GM12878 (cell line): Measurements from ENCODE around the gene STAT3. TPM values are rescaled to one million over a fixed set of nuclear protein-coding genes. Genes with fewer than 3 reads are reported as not detected.

Experiments
- ATAC-seq: fragments of 200-7000 bp; cut with Tn5 transposase; 3 replicates; pipeline ENCODE4 v1.9.1; 2020; ENCODE audit warnings: mild to moderate bottlenecking, moderate library complexity
- BruUV-seq: library from RNA; stranded (reverse); fragments of 400-500 nt; replicated peaks from 2 replicates; lab custom pipeline; 2021; lab: Mats Ljungman, UMichigan
- CTCF ChIA-PET: fragments of 300-600 bp; sonication (Branson Sonifier 250); formaldehyde crosslinking; extraction: SDS; loops from one replicate; lab custom pipeline; 2021; ENCODE audit warnings: inconsistent platforms; lab: Yijun Ruan, JAX
- POLR2A ChIA-PET: fragments of 350-600 bp; formaldehyde crosslinking; extraction: SDS; loops from one replicate; lab custom pipeline; 2021; ENCODE audit warnings: inconsistent platforms; lab: Charles Lee
- RAD21 ChIA-PET: fragments of 300-600 bp; sonication (Branson Sonifier 250); formaldehyde crosslinking; loops from one replicate; lab custom pipeline; 2023; ENCODE audit warnings: antibody characterized with exemption; ENCODE audit not compliant: unreplicated experiment; lab: Charles Lee
- SMC1A ChIA-PET: fragments of 300-600 bp; sonication (Branson Sonifier 250); formaldehyde crosslinking; loops from one replicate; lab custom pipeline; 2023; ENCODE audit not compliant: unreplicated experiment, uncharacterized antibody; lab: Charles Lee
- DNase-seq: peaks from one replicate; pipeline ENCODE4 v3.0.0-alpha.2; 2011; ENCODE audit warnings: low read depth, low spot score
- FAIRE-seq: peaks from 3 replicates; lab custom pipeline; 2011; peaks lifted over from hg19 to GRCh38; lab: Jason Lieb, UNC
- H2AFZ ChIP-seq: 2 replicates; pipeline ENCODE4 v1.6.0; 2011; ENCODE audit warnings: low read depth, low read length, control low read depth; ENCODE audit not compliant: control insufficient read depth
- H3K27ac ChIP-seq: 2 replicates; pipeline ENCODE4 v1.5.1; 2011; ENCODE audit warnings: control low read depth; ENCODE audit not compliant: control insufficient read depth, insufficient read depth
- H3K27me3 ChIP-seq, 2 experiments: replicated peaks in 1 of 2; 2 replicates each; pipeline versions ENCODE4 v1.6.0 to v1.6.1; 2011; ENCODE audit warnings: low read length in 1 of 2; ENCODE audit not compliant: control insufficient read depth in 2 of 2, insufficient read depth in 2 of 2
- H3K36me3 ChIP-seq, 2 experiments: 2 replicates each; pipeline ENCODE4 v1.5.1; 2011; ENCODE audit warnings: low read length in 1 of 2; ENCODE audit not compliant: control insufficient read depth in 2 of 2, insufficient read depth in 2 of 2
- H3K4me1 ChIP-seq: 2 replicates; pipeline ENCODE4 v1.6.1; 2011; ENCODE audit warnings: mild to moderate bottlenecking, low read length, moderate library complexity, mixed read lengths; ENCODE audit not compliant: control insufficient read depth, insufficient read depth
- H3K4me2 ChIP-seq: 2 replicates; pipeline ENCODE4 v1.6.0; 2011; ENCODE audit warnings: control low read depth; ENCODE audit not compliant: control insufficient read depth, insufficient read depth
- H3K4me3 ChIP-seq: fragments of 200-600 bp; sonication (generic); 2 replicates; pipeline ENCODE4 v1.5.1; 2016
- H3K79me2 ChIP-seq: 2 replicates; pipeline ENCODE4 v1.6.0; 2011; ENCODE audit warnings: low read length; ENCODE audit not compliant: control insufficient read depth, insufficient read depth
- H3K9ac ChIP-seq: 2 replicates; pipeline ENCODE4 v1.8.0; 2011; ENCODE audit warnings: low read length, control low read depth, mixed read lengths; ENCODE audit not compliant: control insufficient read depth, insufficient read depth
- H3K9me3 ChIP-seq: replicated peaks from 3 replicates; pipeline ENCODE4 v1.5.1; 2011; ENCODE audit warnings: mild to moderate bottlenecking, low read length; ENCODE audit not compliant: control insufficient read depth, insufficient read depth
- H4K20me1 ChIP-seq: 2 replicates; pipeline ENCODE4 v1.6.0; 2011; ENCODE audit not compliant: control insufficient read depth, insufficient read depth
- ESRRA ChIP-seq: IDR thresholded peaks from 2 replicates; pipeline ENCODE4 v1.6.1; 2012; ENCODE audit warnings: mild to moderate bottlenecking, low read length, improper control_type of control experiment
- HCFC1 ChIP-seq: fragments of 150-350 bp; IDR thresholded peaks from 2 replicates; pipeline ENCODE4 v1.6.1; 2014; ENCODE audit warnings: low read length
- HDAC6 ChIP-seq: fragments of 200-600 bp; sonication (generic); IDR thresholded peaks from one replicate; pipeline ENCODE4 v1.8.0; 2017; ENCODE audit warnings: antibody characterized with exemption; ENCODE audit not compliant: unreplicated experiment
- RAD51 ChIP-seq: fragments of 450-650 bp; IDR thresholded peaks from 2 replicates; pipeline ENCODE4 v1.6.1; 2016; ENCODE audit warnings: moderate library complexity, mild to moderate bottlenecking, inconsistent platforms
- TCF12 ChIP-seq: IDR thresholded peaks from 2 replicates; pipeline ENCODE4 v1.6.1; 2011; ENCODE audit warnings: low read depth, mild to moderate bottlenecking, low read length
- WGBS: methylation state at CpG from one replicate; pipeline ENCODE4 v1.1.6; 2016; ENCODE audit warnings: low lambda C conversion rate; ENCODE audit not compliant: insufficient replicate concordance, insufficient coverage; ENCODE audit errors: missing lambda C conversion rate; 5-methylcytosine and 5-hydroxymethylcytosine counted together
- in situ Hi-C: fragments of 300-500 bp; cut with MboI; formaldehyde crosslinking; loops from 9 replicates; pipeline ENCODE4 v1.14.3; 2018; ENCODE audit warnings: mixed read lengths
- intact Hi-C: fragments of 100-400 bp; cut with micrococcal nuclease; formaldehyde crosslinking; loops from one replicate; pipeline ENCODE4 v1.14.2; 2022; ENCODE audit not compliant: unreplicated experiment
- polyA plus RNA-seq, 11 experiments: library from polyadenylated mRNA; depleted of rRNA in 4 of 11; unstranded in 6 of 11; stranded (reverse) in 5 of 11; fragments of >200 nt; fragmentation: Nextera tagmentation in 4 of 11; fragmentation: Illumina TruSeq in 1 of 11; extraction: Ambion mirVana in 4 of 11; extraction: Trizol in 1 of 11; gene quantifications; 1 replicate in 1 of 11; 2 replicates in 10 of 11; pipeline versions ENCODE4 v1.2.1 to v1.2.3, GENCODE V29; 2011 to 2016; ENCODE audit warnings: inconsistent platforms in 2 of 11, missing spikeins in 2 of 11, low read depth in 1 of 11
- total RNA-seq, 4 experiments: library from RNA; depleted of rRNA in 3 of 4; stranded (reverse); fragments of >200 nt in 3 of 4; fragmentation: Illumina TruSeq in 1 of 4; extraction: Trizol in 1 of 4; gene quantifications; 2 replicates each; pipeline versions ENCODE4 v1.2.1 to v1.2.3, GENCODE V29; 2013 to 2021
- TF ChIP-seq, protein P1 (sequence below): fragments of 450-650 bp; IDR thresholded peaks from 2 replicates; pipeline ENCODE4 v1.6.1; 2017; ENCODE audit warnings: mild to moderate bottlenecking

The STAT3 gene
- total and polyA plus RNA-seq, 10 of the 15 experiments (the other 5 are each of a cell fraction or from before 2014, with no cell fraction given), result 18.4 to 96.4 (median 60.9) TPM

DNA sequence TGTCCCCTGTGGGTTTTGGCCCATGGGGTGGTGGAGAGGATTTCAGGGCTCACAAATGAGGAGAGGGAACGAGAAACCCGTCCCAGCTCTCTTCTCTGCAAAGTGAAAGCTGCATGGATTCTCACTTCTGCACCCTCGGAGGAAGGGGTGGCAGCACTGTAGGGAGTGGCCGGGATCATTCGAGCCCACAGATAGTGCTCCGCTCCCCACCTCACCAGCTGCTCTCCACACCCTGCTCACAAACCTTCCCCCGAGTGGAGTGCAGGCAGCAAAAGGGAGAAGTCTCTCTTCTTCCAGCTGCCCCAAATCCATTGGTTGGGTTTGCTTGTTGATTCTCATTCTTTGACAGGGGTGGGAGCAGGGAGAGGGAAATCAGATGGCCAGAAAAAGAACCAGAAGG, 79.8 kb downstream of the STAT3 start:
- Histone ChIP-seq H3K4me1 (peaks cover 24% of the 10 kb centered on the region), H3K27ac (no peak overlapping the region), H4K20me1 (no peaks in the 10 kb centered on the region), H3K79me2 (no peaks in the 10 kb centered on the region), H3K36me3 (peaks cover 9 to 20% of the 10 kb centered on the region in 2 experiments; a peak in 3 of 4 replicates), H2AFZ (no peak overlapping the region), H3K9ac (no peak overlapping the region), H3K4me2 (no peak overlapping the region), H3K9me3 (no peaks in the 10 kb centered on the region), H3K27me3 (no peaks in the 10 kb centered on the region)
- ChIA-PET RAD21 (no interaction called here), POLR2A (interaction anchor here (1.2 kb wide), 1 partner anchor 14 kb away, joined by 3 read pairs; no protein-coding TSS in a partner anchor), SMC1A (interaction anchor here (0.8 to 23.8 kb wide), 3 partner anchors 10 to 91 kb away, joined by 3 to 528 read pairs (median 6); partner anchors contain the start of gene STAT3), CTCF (interaction anchor here (0.8 to 22.1 kb wide), 3 partner anchors 86 to 219 kb away, joined by 3 to 732 read pairs (median 3); no protein-coding TSS in a partner anchor)
- no peak for ATAC-seq
- 81% methylated on average over 7 of the region's 7 CpGs for WGBS
- intact Hi-C loops, result no loop called here
- TF ChIP-seq ESRRA (no peak), TCF12 (no peak), HCFC1 (no peak), RAD51 (no peak), HDAC6 (no peak)
- TF ChIP-seq, protein P1, sequence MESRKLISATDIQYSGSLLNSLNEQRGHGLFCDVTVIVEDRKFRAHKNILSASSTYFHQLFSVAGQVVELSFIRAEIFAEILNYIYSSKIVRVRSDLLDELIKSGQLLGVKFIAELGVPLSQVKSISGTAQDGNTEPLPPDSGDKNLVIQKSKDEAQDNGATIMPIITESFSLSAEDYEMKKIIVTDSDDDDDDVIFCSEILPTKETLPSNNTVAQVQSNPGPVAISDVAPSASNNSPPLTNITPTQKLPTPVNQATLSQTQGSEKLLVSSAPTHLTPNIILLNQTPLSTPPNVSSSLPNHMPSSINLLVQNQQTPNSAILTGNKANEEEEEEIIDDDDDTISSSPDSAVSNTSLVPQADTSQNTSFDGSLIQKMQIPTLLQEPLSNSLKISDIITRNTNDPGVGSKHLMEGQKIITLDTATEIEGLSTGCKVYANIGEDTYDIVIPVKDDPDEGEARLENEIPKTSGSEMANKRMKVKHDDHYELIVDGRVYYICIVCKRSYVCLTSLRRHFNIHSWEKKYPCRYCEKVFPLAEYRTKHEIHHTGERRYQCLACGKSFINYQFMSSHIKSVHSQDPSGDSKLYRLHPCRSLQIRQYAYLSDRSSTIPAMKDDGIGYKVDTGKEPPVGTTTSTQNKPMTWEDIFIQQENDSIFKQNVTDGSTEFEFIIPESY, result no peak
- TF ChIP-seq, all 136 proteins: peak for 0
- no TSS peak for BruUV-seq
- H3K4me3 ChIP-seq, result no peak overlapping the region
- DNase-seq (no peak), FAIRE-seq (no peak)
- in situ Hi-C loops, result no loop called here
